Testis (tissue), 3 donors: ENCODE data around the gene CLEC18B. TPM values are rescaled to one million over a fixed set of nuclear protein-coding genes. Genes with fewer than 3 reads are reported as not detected.
A peak's percentile ranks its signal among the peaks of the same experiment; 100 is the strongest.

ENCODE experiments used
- DNase-seq: peaks from one replicate; pipeline ENCODE4 v3.0.0-alpha.2; 2019
- H3K27ac ChIP-seq, 2 donors: fragments of 200-600 bp; sonication (generic); one replicate each; pipeline ENCODE4 v1.5.1; 2019
- H3K27me3 ChIP-seq: fragments of 200-600 bp; sonication (generic); one replicate; pipeline ENCODE4 v1.5.1; 2019
- H3K36me3 ChIP-seq: fragments of 200-600 bp; sonication (generic); one replicate; pipeline ENCODE4 v1.5.1; 2017; ENCODE audit warnings: low read depth; ENCODE audit errors: missing control alignments
- H3K4me1 ChIP-seq: fragments of 200-600 bp; sonication (generic); one replicate; pipeline ENCODE4 v1.5.1; 2019
- H3K4me3 ChIP-seq, 2 donors: fragments of 200-600 bp; sonication (generic); one replicate each; pipeline ENCODE4 v1.5.1; 2017 to 2019
- H3K9me3 ChIP-seq: fragments of 200-600 bp; sonication (generic); one replicate; pipeline ENCODE4 v1.5.1; 2017
- CTCF ChIP-seq, 3 experiments: fragments of 450-650 bp in 2 of 3; fragments of 200-600 bp in 1 of 3; sonication (generic) in 1 of 3; IDR thresholded peaks; one replicate each; pipeline ENCODE4 v1.5.1; 2016 to 2019; ENCODE audit warnings: antibody characterized with exemption in 3 of 3, mild to moderate bottlenecking in 2 of 3, moderate library complexity in 1 of 3
- POLR2A ChIP-seq: fragments of 450-650 bp; IDR thresholded peaks from one replicate; pipeline ENCODE4 v1.6.1; 2017; ENCODE audit warnings: antibody characterized with exemption, mild to moderate bottlenecking, moderate library complexity
- WGBS, 2 donors: methylation state at CpG; one replicate each; pipeline ENCODE4 v1.1.5; 2018; 5-methylcytosine and 5-hydroxymethylcytosine counted together
- intact Hi-C: fragments of 100-400 bp; cut with DNase I; formaldehyde crosslinking; loops from one replicate; pipeline ENCODE4 v1.15.1; 2023; ENCODE audit warnings: low total_unique reads
- polyA plus RNA-seq: library from polyadenylated mRNA; stranded (reverse); fragments of 350-450 nt; fragmentation: Illumina TruSeq; extraction: RNeasy Lipid Tissue Mini Kit (QIAGEN cat#74804); gene quantifications from one replicate; pipeline ENCODE4 v1.2.3, GENCODE V29; 2014; ENCODE audit warnings: low read depth, low replicate concordance; ENCODE audit not compliant: insufficient read depth
- total RNA-seq, 2 donors: library from RNA; depleted of rRNA; stranded (reverse); fragments of >200 nt; gene quantifications; one replicate each; pipeline ENCODE4 v1.2.3, GENCODE V29; 2016

The CLEC18B gene
- total and polyA plus RNA-seq, 3 donors from 2014 or later = 13.7 to 42.8 (median 16.4) TPM

GRCh38 chr16:74451951-74452758, 30.9 kb upstream of the CLEC18B start:
- Histone ChIP-seq H3K9me3 (no peaks in the 10 kb centered on the region), H3K36me3 (no peaks in the 10 kb centered on the region), H3K27me3 (no peaks in the 10 kb centered on the region), H3K4me3 (no peak overlapping the region), H3K4me1 (peaks cover 12% of the 10 kb centered on the region), H3K27ac (no peak overlapping the region)
- intact Hi-C loops = loop anchor here (10.0 kb wide), 1 partner anchor 173 kb away; no protein-coding TSS in a partner anchor
- DNase-seq = no peak
- 94 to 97% methylated on average over 10 to 14 of the region's 14 CpGs for WGBS, 2 donors
- no peak for TF ChIP-seq CTCF (IDR thresholded peaks at IDR 0.05)
- TF ChIP-seq POLR2A = no peak

- Histone ChIP-seq H3K9me3 (no peaks in the 10 kb centered on the region), H3K27ac (no peak overlapping the region), H3K36me3 (no peaks in the 10 kb centered on the region), H3K4me3 (no peak overlapping the region), H3K4me1 (peaks cover 12% of the 10 kb centered on the region), H3K27me3 (no peaks in the 10 kb centered on the region)
- 93 to 94% methylated on average over 14 to 20 of the region's 20 CpGs for WGBS, 2 donors
- no peak for DNase-seq
- no peak for TF ChIP-seq CTCF (IDR thresholded peaks at IDR 0.05)
- no peak for TF ChIP-seq POLR2A
- intact Hi-C loops = loop anchor here (10.0 kb wide), 1 partner anchor 174 kb away; no protein-coding TSS in a partner anchor
Observed at GRCh38 chr16:74450967-74451760, 29.9 kb upstream of the CLEC18B start.

- H3K36me3 ChIP-seq = no peaks in the 10 kb centered on the region
- H3K27me3 ChIP-seq = no peaks in the 10 kb centered on the region
- 83 to 99% methylated on average over 3 of the region's 3 CpGs for WGBS, 2 donors
- H3K27ac ChIP-seq = peak overlapping the region in 1 of 2 donors; percentile 81
- no peak for DNase-seq
- intact Hi-C loops = loop anchor here (10.0 kb wide), 1 partner anchor 175 kb away; no protein-coding TSS in a partner anchor
- no peak for TF ChIP-seq POLR2A
- TF ChIP-seq CTCF (IDR thresholded peaks at IDR 0.05) = no peak
- no peaks in the 10 kb centered on the region for H3K9me3 ChIP-seq
- H3K4me1 ChIP-seq = peaks cover 12% of the 10 kb centered on the region
- no peak overlapping the region for H3K4me3 ChIP-seq
Observed at GRCh38 chr16:74450236-74450635, 29.0 kb upstream of the CLEC18B start.

GRCh38 chr16:74449470-74449869, 28.2 kb upstream of the CLEC18B start:
- no peak for TF ChIP-seq CTCF (IDR thresholded peaks at IDR 0.05)
- H3K9me3 ChIP-seq = no peaks in the 10 kb centered on the region
- H3K36me3 ChIP-seq = no peaks in the 10 kb centered on the region
- H3K4me1 ChIP-seq = peaks cover 12% of the 10 kb centered on the region
- WGBS, 2 donors = 92 to 95% methylated on average over 4 of the region's 5 CpGs
- intact Hi-C loops = no loop called here
- no peak for DNase-seq
- H3K27me3 ChIP-seq = no peaks in the 10 kb centered on the region
- no peak overlapping the region for H3K4me3 ChIP-seq
- H3K27ac ChIP-seq = peak overlapping the region; percentile 10 to 81
